CD1c-positive myeloid dendritic cell (primary cell): ENCODE results near the gene SHISAL1.

Source experiments
- DNase-seq: peaks from one replicate; pipeline ENCODE4 v3.0.0-alpha.2; 2016; ENCODE audit errors: extremely low spot score

Gene SHISAL1

GRCh38 chr22:44312766-44313165, at the start of gene SHISAL1:
Gene SHISAL1 (minus strand): TSS chr22:44312951. CDS start chr22:44300945, 12,006 bp downstream.
- no peak for DNase-seq

GRCh38 chr22:44361391-44362126, 48.8 kb upstream of the SHISAL1 start:
- DNase-seq = no peak

- no peak for DNase-seq
Observed at GRCh38 chr22:44360668-44361381, 48.1 kb upstream of the SHISAL1 start.

GRCh38 chr22:44360306-44360667, 47.5 kb upstream of the SHISAL1 start:
- no peak for DNase-seq

- no peak for DNase-seq
Observed at GRCh38 chr22:44359496-44360110, 46.9 kb upstream of the SHISAL1 start.

GRCh38 chr22:44358709-44359440, 46.1 kb upstream of the SHISAL1 start:
- DNase-seq = no peak

GRCh38 chr22:44357966-44358465, 45.3 kb upstream of the SHISAL1 start:
- DNase-seq = no peak

- DNase-seq = no peak
Observed at GRCh38 chr22:44357296-44357965, 44.7 kb upstream of the SHISAL1 start.

- DNase-seq = no peak
Observed at GRCh38 chr22:44355716-44356070, 42.9 kb upstream of the SHISAL1 start.

GRCh38 chr22:44354288-44354687, 41.5 kb upstream of the SHISAL1 start:
- DNase-seq = no peak

- DNase-seq = no peak
Observed at GRCh38 chr22:44353041-44353440, 40.3 kb upstream of the SHISAL1 start.

GRCh38 chr22:44352378-44353035, 39.8 kb upstream of the SHISAL1 start:
- DNase-seq = no peak

GRCh38 chr22:44351685-44352377, 39.1 kb upstream of the SHISAL1 start:
- DNase-seq = peak; percentile 3

- no peak for DNase-seq
Observed at GRCh38 chr22:44351037-44351436, 38.3 kb upstream of the SHISAL1 start.

- no peak for DNase-seq
Observed at GRCh38 chr22:44349594-44349993, 36.8 kb upstream of the SHISAL1 start.

GRCh38 chr22:44348971-44349560, 36.3 kb upstream of the SHISAL1 start:
- DNase-seq = no peak

- no peak for DNase-seq
Observed at GRCh38 chr22:44347549-44347948, 34.8 kb upstream of the SHISAL1 start.

GRCh38 chr22:44347080-44347479, 34.3 kb upstream of the SHISAL1 start:
- no peak for DNase-seq

- DNase-seq = no peak
Observed at GRCh38 chr22:44345872-44346271, 33.1 kb upstream of the SHISAL1 start.

- no peak for DNase-seq
Observed at GRCh38 chr22:44344407-44344806, 31.7 kb upstream of the SHISAL1 start.
